CD14-positive monocyte (primary cell): ENCODE measurements around the gene DNAH1. TPM values are rescaled to one million over a fixed set of nuclear protein-coding genes. Genes with fewer than 3 reads are reported as not detected.

ENCODE experiments used
- DNase-seq, 3 donors: peaks; one replicate each; pipeline ENCODE4 v3.0.0-alpha.2; 2011 to 2022
- H2AFZ ChIP-seq: 2 replicates; pipeline ENCODE4 v1.6.0; 2012; ENCODE audit warnings: mild to moderate bottlenecking, low read depth, low read length, inconsistent platforms; ENCODE audit not compliant: insufficient read depth, poor library complexity, severe bottlenecking
- H3K27ac ChIP-seq, 2 donors: 1 replicate in 1 of 2; 2 replicates in 1 of 2; pipeline ENCODE4 v1.5.1; 2012 to 2013; ENCODE audit warnings: low read length in 2 of 2, control low read depth in 1 of 2, inconsistent platforms in 1 of 2, low read depth in 1 of 2, mild to moderate bottlenecking in 1 of 2
- H3K27me3 ChIP-seq, 2 donors: one replicate each; pipeline versions ENCODE4 v1.6.0 to v1.6.1; 2011 to 2013; ENCODE audit warnings: low read length in 2 of 2; ENCODE audit not compliant: control insufficient read depth in 2 of 2, insufficient read depth in 2 of 2
- H3K36me3 ChIP-seq, 2 donors: replicated peaks in 1 of 2; 1 replicate in 1 of 2; 2 replicates in 1 of 2; pipeline versions ENCODE4 v1.5.1 to v1.6.1; 2012 to 2013; ENCODE audit warnings: low read length in 2 of 2, control low read depth in 1 of 2, inconsistent platforms in 1 of 2, mild to moderate bottlenecking in 1 of 2; ENCODE audit not compliant: insufficient read depth in 2 of 2, control insufficient read depth in 1 of 2
- H3K4me1 ChIP-seq, 2 donors: 1 replicate in 1 of 2; 2 replicates in 1 of 2; pipeline versions ENCODE4 v1.5.1 to v1.6.1; 2012 to 2013; ENCODE audit warnings: low read length in 2 of 2, control low read depth in 1 of 2, inconsistent platforms in 1 of 2, mild to moderate bottlenecking in 1 of 2, moderate library complexity in 1 of 2; ENCODE audit not compliant: insufficient read depth in 2 of 2, control insufficient read depth in 1 of 2
- H3K4me2 ChIP-seq: replicated peaks from 2 replicates; pipeline ENCODE3; 2012; ENCODE audit warnings: low read length, moderate library complexity, mild to moderate bottlenecking; ENCODE audit not compliant: poor library complexity, severe bottlenecking; ENCODE audit errors: extremely low read depth
- H3K4me3 ChIP-seq, 3 experiments: fragments of 200-600 bp in 1 of 3; sonication (generic) in 1 of 3; replicated peaks in 1 of 3; 1 replicate in 2 of 3; 2 replicates in 1 of 3; pipeline ENCODE4 v1.5.1; 2011 to 2013; ENCODE audit warnings: low read length in 3 of 3, mild to moderate bottlenecking in 3 of 3, control low read depth in 2 of 3, low read depth in 2 of 3, inconsistent platforms in 1 of 3, moderate library complexity in 1 of 3
- H3K79me2 ChIP-seq: 2 replicates; pipeline ENCODE4 v1.6.0; 2012; ENCODE audit warnings: mild to moderate bottlenecking, control low read depth, inconsistent platforms, low read length, moderate library complexity; ENCODE audit not compliant: insufficient read depth
- H3K9ac ChIP-seq: 2 replicates; pipeline ENCODE4 v1.6.0; 2017; ENCODE audit warnings: low read length, mild to moderate bottlenecking; ENCODE audit not compliant: insufficient read depth, poor library complexity, severe bottlenecking
- H3K9me3 ChIP-seq, 2 donors: replicated peaks in 1 of 2; 1 replicate in 1 of 2; 2 replicates in 1 of 2; pipeline versions ENCODE4 v1.5.1 to v1.6.1; 2012 to 2013; ENCODE audit warnings: low read length in 2 of 2, control low read depth in 1 of 2; ENCODE audit not compliant: control insufficient read depth in 1 of 2, insufficient read depth in 1 of 2
- H4K20me1 ChIP-seq: 2 replicates; pipeline ENCODE4 v1.6.0; 2012; ENCODE audit warnings: mild to moderate bottlenecking, low read length, control low read depth, moderate library complexity; ENCODE audit not compliant: insufficient read depth
- H3K27ac Mint-ChIP-seq, 7 donors: one replicate each; pipeline ENCODE4 v1.8.0; 2020; ENCODE audit warnings: mild to moderate bottlenecking in 7 of 7, mixed read lengths in 7 of 7, moderate library complexity in 6 of 7, inconsistent platforms in 2 of 7
- H3K27me3 Mint-ChIP-seq, 3 donors: one replicate each; pipeline ENCODE4 v1.8.0; 2021 to 2022; ENCODE audit warnings: low read depth in 3 of 3, mild to moderate bottlenecking in 3 of 3, mixed read lengths in 3 of 3, moderate library complexity in 3 of 3, inconsistent platforms in 1 of 3
- H3K36me3 Mint-ChIP-seq, 2 donors: one replicate each; pipeline ENCODE4 v1.8.0; 2020; ENCODE audit warnings: mixed read lengths in 2 of 2, inconsistent platforms in 1 of 2, mild to moderate bottlenecking in 1 of 2
- H3K4me1 Mint-ChIP-seq: one replicate; pipeline ENCODE4 v1.8.0; 2020; ENCODE audit warnings: mild to moderate bottlenecking, mixed read lengths
- H3K4me3 Mint-ChIP-seq, 2 donors: one replicate each; pipeline ENCODE4 v1.8.0; 2020; ENCODE audit warnings: mild to moderate bottlenecking in 2 of 2, mixed read lengths in 2 of 2, moderate library complexity in 1 of 2
- H3K9me3 Mint-ChIP-seq, 7 donors: one replicate each; pipeline ENCODE4 v1.8.0; 2020 to 2022; ENCODE audit warnings: mixed read lengths in 7 of 7, mild to moderate bottlenecking in 6 of 7, moderate library complexity in 6 of 7, inconsistent platforms in 2 of 7
- WGBS: methylation state at CpG from one replicate; pipeline ENCODE4 v1.1.5; 2013; ENCODE audit warnings: missing lambda C conversion rate; ENCODE audit not compliant: insufficient coverage; 5-methylcytosine and 5-hydroxymethylcytosine counted together
- intact Hi-C, 2 donors: fragments of 100-400 bp; cut with micrococcal nuclease; formaldehyde crosslinking; loops; one replicate each; pipeline versions ENCODE4 v1.15.0 to v1.15.1; 2023
- polyA plus RNA-seq, 3 donors: library from polyadenylated mRNA; depleted of rRNA in 1 of 3; unstranded in 2 of 3; stranded (reverse) in 1 of 3; fragments of 300-500 nt in 2 of 3; fragments of >200 nt in 1 of 3; fragmentation: Illumina TruSeq in 2 of 3; gene quantifications; 1 replicate in 2 of 3; 2 replicates in 1 of 3; pipeline ENCODE4 v1.2.3, GENCODE V29; 2012 to 2021
- TF ChIP-seq, protein P1 (sequence below): fragments of 200-600 bp; IDR thresholded peaks from one replicate; pipeline ENCODE4 v1.8.0; 2022; ENCODE audit warnings: antibody characterized with exemption, mild to moderate bottlenecking

Gene DNAH1
- polyA plus RNA-seq, 3 donors, result 0.15 to 47.0 (median 0.25) TPM

DNA sequence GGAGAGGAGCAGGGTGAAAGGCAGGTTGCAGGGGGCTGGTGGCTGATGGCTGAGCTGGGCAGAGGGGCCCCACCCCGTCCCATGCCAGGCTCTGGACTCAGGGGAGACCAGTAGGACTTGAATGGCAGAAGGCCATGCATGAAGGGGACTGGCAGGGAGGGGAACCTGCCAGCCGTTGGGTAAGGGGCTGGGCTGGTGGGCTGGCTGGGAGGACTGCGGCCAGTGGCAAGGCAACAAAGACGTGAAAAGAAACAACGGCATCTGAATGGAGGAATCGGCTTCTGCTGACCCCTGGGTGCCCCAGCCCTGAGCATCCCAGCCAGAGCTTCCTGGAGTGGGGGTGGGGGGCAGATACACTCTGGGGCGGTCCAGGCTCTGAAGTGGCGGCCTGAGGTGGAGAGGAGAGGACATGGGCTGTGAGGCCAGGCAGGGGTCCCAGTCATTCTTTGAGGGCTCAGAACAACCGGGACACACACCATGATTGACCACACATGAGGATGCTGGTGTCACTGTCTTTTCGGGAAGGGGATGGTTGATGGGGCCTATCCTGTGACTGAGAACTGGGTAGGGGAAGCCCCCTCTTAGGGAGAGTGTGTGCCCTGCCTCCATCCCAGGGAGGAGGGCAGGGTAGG, 16.8 kb upstream of the DNAH1 start:
- Mint-ChIP-seq H3K27me3 (peaks cover 12 to 23% (median 14%) of the 10 kb centered on the region in 3 donors), H3K4me1 (peaks cover 30% of the 10 kb centered on the region), H3K4me3 (peak overlapping the region in 1 of 2 donors; percentile 11), H3K36me3 (peaks cover 31 to 40% of the 10 kb centered on the region in 2 donors), H3K27ac (peak overlapping the region in 4 of 7 donors; percentile 1 to 79 (median 62)), H3K9me3 (no peaks in the 10 kb centered on the region)
- H3K27me3 ChIP-seq, result peaks cover 0 to 10% of the 10 kb centered on the region in 2 donors
- H3K9me3 ChIP-seq, result no peaks in the 10 kb centered on the region
- H3K9ac ChIP-seq, result no peak overlapping the region
- no peak overlapping the region for H2AFZ ChIP-seq
- no peak for DNase-seq
- H3K27ac ChIP-seq, result no peak overlapping the region
- H3K36me3 ChIP-seq, result peaks cover under 1 to 33% of the 10 kb centered on the region in 2 donors
- WGBS, result 43% methylated on average over 9 of the region's 10 CpGs
- intact Hi-C loops, result no loop called here
- peaks cover 12 to 15% of the 10 kb centered on the region in 2 donors for H3K4me1 ChIP-seq
- H4K20me1 ChIP-seq, result peaks cover 48% of the 10 kb centered on the region
- H3K4me3 ChIP-seq, result no peak overlapping the region
- TF ChIP-seq, protein P1, sequence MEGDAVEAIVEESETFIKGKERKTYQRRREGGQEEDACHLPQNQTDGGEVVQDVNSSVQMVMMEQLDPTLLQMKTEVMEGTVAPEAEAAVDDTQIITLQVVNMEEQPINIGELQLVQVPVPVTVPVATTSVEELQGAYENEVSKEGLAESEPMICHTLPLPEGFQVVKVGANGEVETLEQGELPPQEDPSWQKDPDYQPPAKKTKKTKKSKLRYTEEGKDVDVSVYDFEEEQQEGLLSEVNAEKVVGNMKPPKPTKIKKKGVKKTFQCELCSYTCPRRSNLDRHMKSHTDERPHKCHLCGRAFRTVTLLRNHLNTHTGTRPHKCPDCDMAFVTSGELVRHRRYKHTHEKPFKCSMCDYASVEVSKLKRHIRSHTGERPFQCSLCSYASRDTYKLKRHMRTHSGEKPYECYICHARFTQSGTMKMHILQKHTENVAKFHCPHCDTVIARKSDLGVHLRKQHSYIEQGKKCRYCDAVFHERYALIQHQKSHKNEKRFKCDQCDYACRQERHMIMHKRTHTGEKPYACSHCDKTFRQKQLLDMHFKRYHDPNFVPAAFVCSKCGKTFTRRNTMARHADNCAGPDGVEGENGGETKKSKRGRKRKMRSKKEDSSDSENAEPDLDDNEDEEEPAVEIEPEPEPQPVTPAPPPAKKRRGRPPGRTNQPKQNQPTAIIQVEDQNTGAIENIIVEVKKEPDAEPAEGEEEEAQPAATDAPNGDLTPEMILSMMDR, result no peak
- no peaks in the 10 kb centered on the region for H3K79me2 ChIP-seq
- no peak overlapping the region for H3K4me2 ChIP-seq

- DNase-seq, result peak; percentile 37 to 53 (median 43)
- 0% methylated on average over 1 of the region's 14 CpGs for WGBS
- Mint-ChIP-seq H3K27ac (peak overlapping the region in 4 of 7 donors; percentile 18 to 83 (median 74)), H3K4me3 (no peak overlapping the region), H3K27me3 (peaks cover 12 to 23% (median 13%) of the 10 kb centered on the region in 3 donors), H3K36me3 (peaks cover 30 to 40% of the 10 kb centered on the region in 2 donors), H3K9me3 (no peaks in the 10 kb centered on the region), H3K4me1 (peaks cover 30% of the 10 kb centered on the region)
- peaks cover 0 to 33% of the 10 kb centered on the region in 2 donors for H3K36me3 ChIP-seq
- no peaks in the 10 kb centered on the region for H3K79me2 ChIP-seq
- no peak overlapping the region for H3K9ac ChIP-seq
- H2AFZ ChIP-seq, result no peak overlapping the region
- H3K4me2 ChIP-seq, result no peak overlapping the region
- H3K4me1 ChIP-seq, result peaks cover 12 to 15% of the 10 kb centered on the region in 2 donors
- peak overlapping the region in 1 of 2 donors; percentile 46 for H3K27ac ChIP-seq
- TF ChIP-seq, protein P1, result peak; percentile 46
- H3K4me3 ChIP-seq, result no peak overlapping the region
- H4K20me1 ChIP-seq, result peaks cover 47% of the 10 kb centered on the region
- intact Hi-C loops, result no loop called here
- H3K27me3 ChIP-seq, result peaks cover 0 to 10% of the 10 kb centered on the region in 2 donors
- no peaks in the 10 kb centered on the region for H3K9me3 ChIP-seq
Measured at GRCh38 chr3:52299879-52300611, 16.1 kb upstream of the DNAH1 start.
